Esophagus squamous epithelium (tissue), 4 donors: ENCODE measurements around the gene SARM1.

Experiments used
- POLR2A ChIP-seq, 4 donors: fragments of 450-650 bp; IDR thresholded peaks; one replicate each; pipeline ENCODE4 v1.6.1; 2017; ENCODE audit warnings: antibody characterized with exemption in 4 of 4, mild to moderate bottlenecking in 4 of 4, moderate library complexity in 3 of 4
- TF ChIP-seq, protein P1 (sequence below), 6 experiments: fragments of 450-650 bp in 4 of 6; fragments of 200-600 bp in 2 of 6; sonication (generic) in 2 of 6; IDR thresholded peaks; one replicate each; pipeline ENCODE4 v1.5.1; 2016 to 2019; ENCODE audit warnings: antibody characterized with exemption in 6 of 6, mild to moderate bottlenecking in 4 of 6, moderate library complexity in 4 of 6

DNA sequence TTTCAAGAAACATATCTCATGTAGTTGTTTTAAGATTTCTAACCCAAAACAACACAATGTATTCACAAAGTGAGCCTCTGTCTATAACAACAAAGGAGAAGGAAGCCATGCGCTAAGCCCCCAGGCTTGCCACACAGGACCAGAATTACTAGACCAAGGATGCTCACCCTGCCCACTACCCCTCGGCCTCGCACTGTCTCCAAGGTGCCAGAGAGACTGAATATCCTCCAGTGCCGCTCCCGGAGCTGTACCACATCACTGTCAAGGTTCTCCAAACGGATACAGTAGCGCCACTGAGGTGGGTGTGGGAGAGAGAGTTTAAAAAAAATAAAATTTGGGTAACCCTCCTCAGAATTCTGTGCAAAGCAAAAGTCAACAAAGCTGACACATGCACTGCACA lies 21.2 kb upstream of the SARM1 start:
- TF ChIP-seq POLR2A (IDR thresholded peaks at IDR 0.05) = no peak
- TF ChIP-seq, protein P1, sequence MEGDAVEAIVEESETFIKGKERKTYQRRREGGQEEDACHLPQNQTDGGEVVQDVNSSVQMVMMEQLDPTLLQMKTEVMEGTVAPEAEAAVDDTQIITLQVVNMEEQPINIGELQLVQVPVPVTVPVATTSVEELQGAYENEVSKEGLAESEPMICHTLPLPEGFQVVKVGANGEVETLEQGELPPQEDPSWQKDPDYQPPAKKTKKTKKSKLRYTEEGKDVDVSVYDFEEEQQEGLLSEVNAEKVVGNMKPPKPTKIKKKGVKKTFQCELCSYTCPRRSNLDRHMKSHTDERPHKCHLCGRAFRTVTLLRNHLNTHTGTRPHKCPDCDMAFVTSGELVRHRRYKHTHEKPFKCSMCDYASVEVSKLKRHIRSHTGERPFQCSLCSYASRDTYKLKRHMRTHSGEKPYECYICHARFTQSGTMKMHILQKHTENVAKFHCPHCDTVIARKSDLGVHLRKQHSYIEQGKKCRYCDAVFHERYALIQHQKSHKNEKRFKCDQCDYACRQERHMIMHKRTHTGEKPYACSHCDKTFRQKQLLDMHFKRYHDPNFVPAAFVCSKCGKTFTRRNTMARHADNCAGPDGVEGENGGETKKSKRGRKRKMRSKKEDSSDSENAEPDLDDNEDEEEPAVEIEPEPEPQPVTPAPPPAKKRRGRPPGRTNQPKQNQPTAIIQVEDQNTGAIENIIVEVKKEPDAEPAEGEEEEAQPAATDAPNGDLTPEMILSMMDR (IDR thresholded peaks at IDR 0.05) = no peak
